HepG2 (cell line): ENCODE data around the gene HDLBP. TPM values are rescaled to one million over a fixed set of nuclear protein-coding genes. Genes with fewer than 3 reads are reported as not detected.
A peak's percentile ranks its signal among the peaks of the same experiment; 100 is the strongest.

Source experiments
- ATAC-seq: fragments of 200-7000 bp; cut with Tn5 transposase; 3 replicates; pipeline ENCODE4 v1.9.1; 2020; ENCODE audit warnings: mild to moderate bottlenecking, moderate library complexity
- BruUV-seq: library from RNA; stranded (reverse); fragments of 400-500 nt; replicated peaks from 2 replicates; lab custom pipeline; 2021; lab: Mats Ljungman, UMichigan
- CTCF ChIA-PET: fragments of 300-600 bp; formaldehyde crosslinking; extraction: SDS; loops from one replicate; lab custom pipeline; 2021; ENCODE audit warnings: low total read pairs, inconsistent platforms, low intra/inter-chr PET ratio; lab: Yijun Ruan, JAX
- POLR2A ChIA-PET: fragments of 350-600 bp; sonication (Branson Sonifier 250); formaldehyde crosslinking; loops from one replicate; lab custom pipeline; 2020; ENCODE audit warnings: antibody characterized with exemption, inconsistent platforms; lab: Yijun Ruan, JAX
- DNase-seq: peaks from one replicate; pipeline ENCODE4 v3.0.0-alpha.2; 2015; ENCODE audit warnings: low spot score
- FAIRE-seq: peaks from 3 replicates; lab custom pipeline; 2011; peaks lifted over from hg19 to GRCh38; lab: Jason Lieb, UNC
- H2AFZ ChIP-seq: one replicate; pipeline ENCODE4 v1.6.1; 2011; ENCODE audit warnings: low read length, inconsistent platforms
- H3K27ac ChIP-seq: fragments of 300-600 bp; 3 replicates; pipeline ENCODE4 v1.8.0; 2011; ENCODE audit warnings: mixed run types, mild to moderate bottlenecking, mixed read lengths, low read length, inconsistent platforms; ENCODE audit not compliant: insufficient read depth; ENCODE audit errors: extremely low read length
- H3K27me3 ChIP-seq, 2 experiments: fragments of 200-600 bp in 1 of 2; 2 replicates in 1 of 2; 3 replicates in 1 of 2; pipeline versions ENCODE4 v1.6.0 to v1.8.0; 2011; ENCODE audit warnings: low read length in 2 of 2, mild to moderate bottlenecking in 2 of 2, moderate library complexity in 2 of 2, inconsistent platforms in 1 of 2; ENCODE audit not compliant: insufficient read depth in 2 of 2, control insufficient read depth in 1 of 2
- H3K36me3 ChIP-seq, 2 experiments: fragments of 200-600 bp in 1 of 2; replicated peaks in 1 of 2; 2 replicates in 1 of 2; 3 replicates in 1 of 2; pipeline versions ENCODE4 v1.5.1 to v1.8.0; 2011; ENCODE audit warnings: low read length in 2 of 2, inconsistent platforms in 1 of 2; ENCODE audit not compliant: insufficient read depth in 2 of 2, control insufficient read depth in 1 of 2
- H3K4me1 ChIP-seq: 2 replicates; pipeline ENCODE4 v1.5.1; 2012; ENCODE audit warnings: low read length, inconsistent platforms; ENCODE audit not compliant: insufficient read depth
- H3K4me2 ChIP-seq: 2 replicates; pipeline ENCODE4 v1.6.0; 2011; ENCODE audit warnings: low read depth, low read length, inconsistent platforms
- H3K4me3 ChIP-seq, 3 experiments: fragments of 200-600 bp in 1 of 3; sonication (generic), shearing (Covaris generic) in 1 of 3; replicated peaks in 1 of 3; 2 replicates each; pipeline ENCODE4 v1.5.1; 2011 to 2016; ENCODE audit warnings: low read length in 3 of 3, inconsistent platforms in 2 of 3, low read depth in 2 of 3, mild to moderate bottlenecking in 2 of 3, control low read depth in 1 of 3, mixed read lengths in 1 of 3; ENCODE audit not compliant: insufficient read depth in 1 of 3
- H3K79me2 ChIP-seq: one replicate; pipeline ENCODE4 v1.6.1; 2011; ENCODE audit warnings: low read length, inconsistent platforms; ENCODE audit not compliant: insufficient read depth
- H3K9ac ChIP-seq: 2 replicates; pipeline ENCODE4 v1.6.0; 2011; ENCODE audit warnings: mild to moderate bottlenecking, low read depth, low read length, inconsistent platforms; ENCODE audit not compliant: insufficient read depth
- H3K9me3 ChIP-seq: 2 replicates; pipeline ENCODE4 v1.5.1; 2012; ENCODE audit warnings: mild to moderate bottlenecking, low read length
- H4K20me1 ChIP-seq: 2 replicates; pipeline ENCODE4 v1.6.0; 2011; ENCODE audit warnings: inconsistent platforms, mild to moderate bottlenecking, low read length, moderate library complexity; ENCODE audit not compliant: insufficient read depth
- AKAP8 ChIP-seq: sonication (generic); formaldehyde crosslinking; IDR thresholded peaks from 2 replicates; pipeline ENCODE4 v1.5.1; 2020; ENCODE audit warnings: mild to moderate bottlenecking, missing genetic modification reagents
- KDM2A ChIP-seq: sonication (generic); formaldehyde crosslinking; IDR thresholded peaks from 2 replicates; pipeline ENCODE4 v1.4.0; 2020; ENCODE audit warnings: low read depth, missing genetic modification reagents, borderline replicate concordance
- NFYC ChIP-seq: IDR thresholded peaks from 2 replicates; pipeline ENCODE4 v1.6.1; 2016; ENCODE audit warnings: missing genetic modification reagents, missing compliant biosample characterization
- PLRG1 ChIP-seq: fragments of 450-650 bp; conservative IDR thresholded peaks from 2 replicates; pipeline ENCODE4 v1.6.1; 2016
- RBAK ChIP-seq: sonication (generic); formaldehyde crosslinking; IDR thresholded peaks from 2 replicates; pipeline ENCODE4 v1.5.1; 2020; ENCODE audit warnings: mild to moderate bottlenecking, missing genetic modification reagents
- SMC3 ChIP-seq: IDR thresholded peaks from 2 replicates; pipeline ENCODE4 v1.6.1; 2011; ENCODE audit warnings: low read length, improper control_type of control experiment
- SP140L ChIP-seq: sonication (generic); formaldehyde crosslinking; IDR thresholded peaks from 2 replicates; pipeline ENCODE4 v1.4.0; 2020; ENCODE audit warnings: missing genetic modification reagents, borderline replicate concordance
- SRSF9 ChIP-seq: fragments of 200-400 bp; formaldehyde crosslinking; IDR thresholded peaks from 2 replicates; pipeline ENCODE4 v1.6.1; 2018; ENCODE audit warnings: borderline replicate concordance, mild to moderate bottlenecking, low read depth, low read length; ENCODE audit not compliant: insufficient read depth, poor library complexity, severe bottlenecking
- STAG1 ChIP-seq: sonication (generic); formaldehyde crosslinking; IDR thresholded peaks from 2 replicates; pipeline ENCODE4 v1.4.0; 2020; ENCODE audit warnings: missing genetic modification reagents
- ZBTB21 ChIP-seq: sonication (generic); formaldehyde crosslinking; IDR thresholded peaks from 2 replicates; pipeline ENCODE4 v1.4.0; 2020; ENCODE audit warnings: missing genetic modification reagents
- ZBTB38 ChIP-seq: sonication (generic); formaldehyde crosslinking; IDR thresholded peaks from 2 replicates; pipeline ENCODE4 v1.5.1; 2020; ENCODE audit warnings: mild to moderate bottlenecking, missing genetic modification reagents
- ZNF143 ChIP-seq: sonication (generic); formaldehyde crosslinking; IDR thresholded peaks from 2 replicates; pipeline ENCODE4 v1.4.0; 2020; ENCODE audit warnings: missing genetic modification reagents
- WGBS: methylation state at CpG from one replicate; pipeline ENCODE4 v1.1.6; 2017; ENCODE audit warnings: low lambda C conversion rate; 5-methylcytosine and 5-hydroxymethylcytosine counted together
- in situ Hi-C: cut with HindIII; loops from 2 replicates; pipeline ENCODE4 v1.10.0; 2017; ENCODE audit warnings: low pct_unique_long_range_greater_than_20kb; ENCODE audit not compliant: extremely low pct_ligation_motif_present
- intact Hi-C: fragments of 100-400 bp; cut with micrococcal nuclease; formaldehyde crosslinking; loops from one replicate; pipeline ENCODE4 v1.10.0; 2022; ENCODE audit not compliant: unreplicated experiment
- polyA plus RNA-seq, 8 experiments: library from polyadenylated mRNA; depleted of rRNA in 3 of 8; stranded (reverse) in 7 of 8; unstranded in 1 of 8; fragments of >200 nt; fragmentation: Illumina TruSeq in 4 of 8; extraction: Trizol in 4 of 8; gene quantifications; 2 replicates each; pipeline versions ENCODE4 v1.2.1 to v1.2.3, GENCODE V29; 2011 to 2016; ENCODE audit warnings: low read depth in 4 of 8, missing spikeins in 1 of 8, mixed read lengths in 1 of 8; ENCODE audit not compliant: insufficient read depth in 1 of 8
- total RNA-seq, 5 experiments: library from RNA; depleted of rRNA; stranded (reverse); fragments of >200 nt; fragmentation: Illumina TruSeq; extraction: Trizol; gene quantifications; 2 replicates each; pipeline ENCODE4 v1.2.3, GENCODE V29; 2016; ENCODE audit warnings: low read depth in 1 of 5
- TF ChIP-seq, protein P1 (sequence below): sonication (generic); formaldehyde crosslinking; IDR thresholded peaks from 2 replicates; pipeline ENCODE4 v1.5.0; 2020; ENCODE audit warnings: mild to moderate bottlenecking, missing genetic modification reagents, moderate library complexity
- TF ChIP-seq, protein P2 (sequence below): sonication (generic); formaldehyde crosslinking; conservative IDR thresholded peaks from 2 replicates; pipeline ENCODE4 v1.8.0; 2022; ENCODE audit warnings: mild to moderate bottlenecking, moderate library complexity, missing genetic modification reagents
- TF ChIP-seq, protein P3 (sequence below): sonication (generic); formaldehyde crosslinking; IDR thresholded peaks from 2 replicates; pipeline ENCODE4 v1.8.0; 2022; ENCODE audit warnings: mild to moderate bottlenecking, missing genetic modification reagents, borderline replicate concordance
- TF ChIP-seq, protein P4 (sequence below): sonication (generic); formaldehyde crosslinking; IDR thresholded peaks from 2 replicates; pipeline ENCODE4 v1.4.0; 2020; ENCODE audit warnings: missing genetic modification reagents, borderline replicate concordance

The HDLBP gene
- total and polyA plus RNA-seq, 2 of the 13 experiments (the other 11 are each of a cell fraction or from before 2014, with no cell fraction given) = 464 to 707 TPM

DNA sequence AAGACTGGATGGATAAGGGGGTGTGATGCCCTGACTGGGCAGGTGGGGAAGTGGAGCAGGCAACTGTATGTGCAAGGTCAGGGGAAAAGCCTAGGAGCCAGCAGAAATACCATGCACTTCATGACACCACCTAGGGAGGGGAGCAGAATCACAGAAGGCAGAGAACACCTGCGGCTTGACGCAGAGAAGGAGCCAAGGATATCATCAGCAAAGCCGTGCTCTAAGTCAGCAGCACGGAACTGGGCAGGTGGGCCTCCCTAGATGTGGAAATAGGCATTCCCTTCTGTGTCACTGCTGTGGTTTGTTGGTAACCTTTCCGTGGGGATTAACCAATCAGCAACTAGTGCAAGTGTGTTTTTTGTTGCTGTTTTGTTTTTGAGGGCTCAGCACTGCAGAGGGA is 41.3 kb downstream of the HDLBP start:
- Histone ChIP-seq H4K20me1 (peaks cover 30% of the 10 kb centered on the region), H3K27me3 (no peaks in the 10 kb centered on the region; a peak in 1 of 5 replicates), H3K27ac (peak overlapping the region; percentile 4), H3K9ac (no peak overlapping the region), H2AFZ (no peak overlapping the region), H3K9me3 (no peaks in the 10 kb centered on the region), H3K79me2 (peaks cover 94% of the 10 kb centered on the region), H3K36me3 (peaks cover 4% of the 10 kb centered on the region in 2 experiments; a peak in 4 of 5 replicates), H3K4me1 (peaks cover 52% of the 10 kb centered on the region), H3K4me2 (0 out of 2 replicates have a peak overlapping the region, but pooled peaks have one; percentile 3), H3K4me3 (no peak overlapping the region)
- FAIRE-seq (no peak), ATAC-seq (peak; percentile 35), DNase-seq (no peak)
- BruUV-seq = no TSS peak
- 67% methylated on average over 5 of the region's 5 CpGs for WGBS
- intact Hi-C loops (loop anchor here (10.0 kb wide), 1 partner anchor 81 kb away; the partner anchor contains the start of gene FARP2), in situ Hi-C loops (no loop called here)
- POLR2A ChIA-PET = interaction anchor here (1.9 kb wide), 1 partner anchor 40 kb away, joined by 7 read pairs; no protein-coding TSS in a partner anchor
- CTCF ChIA-PET = interaction anchor here (0.6 kb wide), 1 partner anchor 70 kb away, joined by 3 read pairs; no protein-coding TSS in a partner anchor
- TF ChIP-seq, protein P1, sequence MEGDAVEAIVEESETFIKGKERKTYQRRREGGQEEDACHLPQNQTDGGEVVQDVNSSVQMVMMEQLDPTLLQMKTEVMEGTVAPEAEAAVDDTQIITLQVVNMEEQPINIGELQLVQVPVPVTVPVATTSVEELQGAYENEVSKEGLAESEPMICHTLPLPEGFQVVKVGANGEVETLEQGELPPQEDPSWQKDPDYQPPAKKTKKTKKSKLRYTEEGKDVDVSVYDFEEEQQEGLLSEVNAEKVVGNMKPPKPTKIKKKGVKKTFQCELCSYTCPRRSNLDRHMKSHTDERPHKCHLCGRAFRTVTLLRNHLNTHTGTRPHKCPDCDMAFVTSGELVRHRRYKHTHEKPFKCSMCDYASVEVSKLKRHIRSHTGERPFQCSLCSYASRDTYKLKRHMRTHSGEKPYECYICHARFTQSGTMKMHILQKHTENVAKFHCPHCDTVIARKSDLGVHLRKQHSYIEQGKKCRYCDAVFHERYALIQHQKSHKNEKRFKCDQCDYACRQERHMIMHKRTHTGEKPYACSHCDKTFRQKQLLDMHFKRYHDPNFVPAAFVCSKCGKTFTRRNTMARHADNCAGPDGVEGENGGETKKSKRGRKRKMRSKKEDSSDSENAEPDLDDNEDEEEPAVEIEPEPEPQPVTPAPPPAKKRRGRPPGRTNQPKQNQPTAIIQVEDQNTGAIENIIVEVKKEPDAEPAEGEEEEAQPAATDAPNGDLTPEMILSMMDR (CRISPR knock-in tag) = peak; percentile 23; the same call in 1 of the 2 replicates
- TF ChIP-seq ZBTB21 (CRISPR knock-in tag) = no peak
- peak; percentile 43; the same call in 1 of the 2 replicates for TF ChIP-seq AKAP8 (CRISPR knock-in tag)
- 0 out of 2 replicates have a peak, but pooled peaks have one; percentile 5 for TF ChIP-seq STAG1
- 0 out of 2 replicates have a peak, but pooled peaks have one; percentile 10 for TF ChIP-seq SMC3
- no peak for TF ChIP-seq SRSF9
- TF ChIP-seq, protein P2, sequence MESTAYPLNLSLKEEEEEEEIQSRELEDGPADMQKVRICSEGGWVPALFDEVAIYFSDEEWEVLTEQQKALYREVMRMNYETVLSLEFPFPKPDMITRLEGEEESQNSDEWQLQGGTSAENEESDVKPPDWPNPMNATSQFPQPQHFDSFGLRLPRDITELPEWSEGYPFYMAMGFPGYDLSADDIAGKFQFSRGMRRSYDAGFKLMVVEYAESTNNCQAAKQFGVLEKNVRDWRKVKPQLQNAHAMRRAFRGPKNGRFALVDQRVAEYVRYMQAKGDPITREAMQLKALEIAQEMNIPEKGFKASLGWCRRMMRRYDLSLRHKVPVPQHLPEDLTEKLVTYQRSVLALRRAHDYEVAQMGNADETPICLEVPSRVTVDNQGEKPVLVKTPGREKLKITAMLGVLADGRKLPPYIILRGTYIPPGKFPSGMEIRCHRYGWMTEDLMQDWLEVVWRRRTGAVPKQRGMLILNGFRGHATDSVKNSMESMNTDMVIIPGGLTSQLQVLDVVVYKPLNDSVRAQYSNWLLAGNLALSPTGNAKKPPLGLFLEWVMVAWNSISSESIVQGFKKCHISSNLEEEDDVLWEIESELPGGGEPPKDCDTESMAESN (CRISPR knock-in tag) = no peak
- peak; percentile 67 for TF ChIP-seq ZBTB38 (CRISPR knock-in tag)
- no peak for TF ChIP-seq SP140L
- TF ChIP-seq, protein P3, sequence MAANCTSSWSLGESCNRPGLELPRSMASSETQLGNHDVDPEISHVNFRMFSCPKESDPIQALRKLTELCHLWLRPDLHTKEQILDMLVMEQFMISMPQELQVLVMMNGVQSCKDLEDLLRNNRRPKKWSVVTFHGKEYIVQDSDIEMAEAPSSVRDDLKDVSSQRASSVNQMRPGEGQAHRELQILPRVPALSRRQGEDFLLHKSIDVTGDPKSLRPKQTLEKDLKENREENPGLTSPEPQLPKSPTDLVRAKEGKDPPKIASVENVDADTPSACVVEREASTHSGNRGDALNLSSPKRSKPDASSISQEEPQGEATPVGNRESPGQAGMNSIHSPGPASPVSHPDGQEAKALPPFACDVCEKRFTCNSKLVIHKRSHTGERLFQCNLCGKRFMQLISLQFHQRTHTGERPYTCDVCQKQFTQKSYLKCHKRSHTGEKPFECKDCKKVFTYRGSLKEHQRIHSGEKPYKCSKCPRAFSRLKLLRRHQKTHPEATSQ = no peak
- no peak for TF ChIP-seq ZNF143 (CRISPR knock-in tag)
- no peak for TF ChIP-seq PLRG1
- TF ChIP-seq, protein P4, sequence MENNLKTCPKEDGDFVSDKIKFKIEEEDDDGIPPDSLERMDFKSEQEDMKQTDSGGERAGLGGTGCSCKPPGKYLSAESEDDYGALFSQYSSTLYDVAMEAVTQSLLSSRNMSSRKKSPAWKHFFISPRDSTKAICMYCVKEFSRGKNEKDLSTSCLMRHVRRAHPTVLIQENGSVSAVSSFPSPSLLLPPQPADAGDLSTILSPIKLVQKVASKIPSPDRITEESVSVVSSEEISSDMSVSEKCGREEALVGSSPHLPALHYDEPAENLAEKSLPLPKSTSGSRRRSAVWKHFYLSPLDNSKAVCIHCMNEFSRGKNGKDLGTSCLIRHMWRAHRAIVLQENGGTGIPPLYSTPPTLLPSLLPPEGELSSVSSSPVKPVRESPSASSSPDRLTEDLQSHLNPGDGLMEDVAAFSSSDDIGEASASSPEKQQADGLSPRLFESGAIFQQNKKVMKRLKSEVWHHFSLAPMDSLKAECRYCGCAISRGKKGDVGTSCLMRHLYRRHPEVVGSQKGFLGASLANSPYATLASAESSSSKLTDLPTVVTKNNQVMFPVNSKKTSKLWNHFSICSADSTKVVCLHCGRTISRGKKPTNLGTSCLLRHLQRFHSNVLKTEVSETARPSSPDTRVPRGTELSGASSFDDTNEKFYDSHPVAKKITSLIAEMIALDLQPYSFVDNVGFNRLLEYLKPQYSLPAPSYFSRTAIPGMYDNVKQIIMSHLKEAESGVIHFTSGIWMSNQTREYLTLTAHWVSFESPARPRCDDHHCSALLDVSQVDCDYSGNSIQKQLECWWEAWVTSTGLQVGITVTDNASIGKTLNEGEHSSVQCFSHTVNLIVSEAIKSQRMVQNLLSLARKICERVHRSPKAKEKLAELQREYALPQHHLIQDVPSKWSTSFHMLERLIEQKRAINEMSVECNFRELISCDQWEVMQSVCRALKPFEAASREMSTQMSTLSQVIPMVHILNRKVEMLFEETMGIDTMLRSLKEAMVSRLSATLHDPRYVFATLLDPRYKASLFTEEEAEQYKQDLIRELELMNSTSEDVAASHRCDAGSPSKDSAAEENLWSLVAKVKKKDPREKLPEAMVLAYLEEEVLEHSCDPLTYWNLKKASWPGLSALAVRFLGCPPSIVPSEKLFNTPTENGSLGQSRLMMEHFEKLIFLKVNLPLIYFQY (CRISPR knock-in tag) = no peak
- TF ChIP-seq KDM2A (CRISPR knock-in tag) = 0 out of 2 replicates have a peak, but pooled peaks have one; percentile 18
- peak; percentile 47 for TF ChIP-seq NFYC (CRISPR knock-in tag)
- no peak for TF ChIP-seq RBAK
